Fibroblast of lung (primary cell): ENCODE results near the gene ANO4. TPM values are rescaled to one million over a fixed set of nuclear protein-coding genes. Genes with fewer than 3 reads are reported as not detected.

Experiments
- DNase-seq, 2 donors: peaks; one replicate each; pipeline versions ENCODE4 v3.0.0 to v3.0.0-alpha.2; 2010; ENCODE audit warnings: low read depth in 2 of 2
- H2AFZ ChIP-seq: 2 replicates; pipeline ENCODE4 v1.5.1; 2012; ENCODE audit warnings: low read length, control low read depth, inconsistent platforms
- H3K27ac ChIP-seq: 2 replicates; pipeline ENCODE4 v1.5.1; 2011; ENCODE audit warnings: low read length, control low read depth; ENCODE audit not compliant: insufficient read depth
- H3K27me3 ChIP-seq: 2 replicates; pipeline ENCODE4 v1.5.1; 2011; ENCODE audit warnings: mild to moderate bottlenecking, low read length; ENCODE audit not compliant: control insufficient read depth, insufficient read depth
- H3K36me3 ChIP-seq: 2 replicates; pipeline ENCODE4 v1.5.1; 2011; ENCODE audit warnings: low read length; ENCODE audit not compliant: control insufficient read depth, insufficient read depth
- H3K4me1 ChIP-seq: 2 replicates; pipeline ENCODE4 v1.5.1; 2011; ENCODE audit warnings: low read length; ENCODE audit not compliant: control insufficient read depth, insufficient read depth; ENCODE audit errors: extremely low read depth
- H3K4me2 ChIP-seq: 2 replicates; pipeline ENCODE4 v1.5.1; 2011; ENCODE audit warnings: low read length, control low read depth; ENCODE audit not compliant: insufficient read depth; ENCODE audit errors: extremely low read depth
- H3K4me3 ChIP-seq, 4 experiments: fragments of 200-600 bp in 1 of 4; sonication (generic) in 1 of 4; replicated peaks in 1 of 4; 2 replicates each; pipeline ENCODE4 v1.5.1; 2011 to 2016; ENCODE audit warnings: low read length in 4 of 4, low read depth in 3 of 4, mild to moderate bottlenecking in 3 of 4, control low read depth in 2 of 4, inconsistent platforms in 1 of 4, mixed read lengths in 1 of 4; ENCODE audit not compliant: insufficient read depth in 1 of 4; ENCODE audit errors: control extremely low read depth in 1 of 4
- H3K79me2 ChIP-seq: 2 replicates; pipeline ENCODE4 v1.5.1; 2012; ENCODE audit warnings: mild to moderate bottlenecking, low read length, inconsistent platforms; ENCODE audit not compliant: control insufficient read depth, insufficient read depth
- H3K9ac ChIP-seq: 2 replicates; pipeline ENCODE4 v1.5.1; 2011; ENCODE audit warnings: mild to moderate bottlenecking, low read length, control low read depth; ENCODE audit not compliant: insufficient read depth
- H3K9me3 ChIP-seq: 2 replicates; pipeline ENCODE4 v1.5.1; 2012; ENCODE audit warnings: low read depth, low read length; ENCODE audit not compliant: control insufficient read depth, insufficient read depth
- H4K20me1 ChIP-seq: 2 replicates; pipeline ENCODE4 v1.5.1; 2011; ENCODE audit warnings: low read length; ENCODE audit not compliant: control insufficient read depth, insufficient read depth; ENCODE audit errors: extremely low read depth
- EZH2 ChIP-seq: IDR thresholded peaks from 2 replicates; pipeline ENCODE4 v1.5.1; 2012; ENCODE audit warnings: low read length, control low read depth, mild to moderate bottlenecking; ENCODE audit errors: missing control alignments
- polyA plus RNA-seq, 2 donors: library from polyadenylated mRNA; depleted of rRNA in 1 of 2; stranded (reverse) in 1 of 2; unstranded in 1 of 2; fragments of >200 nt; gene quantifications; 2 replicates each; pipeline ENCODE4 v1.2.1, GENCODE V29; 2011 to 2012; ENCODE audit warnings: missing spikeins in 1 of 2
- total RNA-seq: library from RNA; depleted of rRNA; stranded (reverse); fragments of >200 nt; gene quantifications from 2 replicates; pipeline ENCODE4 v1.2.1, GENCODE V29; 2014
- TF ChIP-seq, protein P1 (sequence below), 2 donors: IDR thresholded peaks in 1 of 2; conservative IDR thresholded peaks in 1 of 2; 1 replicate in 1 of 2; 2 replicates in 1 of 2; pipeline ENCODE4 v1.5.1; 2011 to 2012; ENCODE audit warnings: low read length in 2 of 2, control low read depth in 1 of 2, inconsistent platforms in 1 of 2, low read depth in 1 of 2, mild to moderate bottlenecking in 1 of 2

Gene ANO4
- total and polyA plus RNA-seq, 2 donors (not counting 1 experiment from before 2014, with no cell fraction given) = 11.7 to 42.3 TPM

- DNase-seq = peak in 1 of 2 donors; percentile 3
- Histone ChIP-seq H3K36me3 (no peaks in the 10 kb centered on the region), H3K27me3 (no peaks in the 10 kb centered on the region), H3K9ac (no peak overlapping the region), H3K4me3 (no peak overlapping the region), H3K79me2 (no peaks in the 10 kb centered on the region), H3K4me2 (no peak overlapping the region), H3K27ac (no peak overlapping the region), H4K20me1 (no peaks in the 10 kb centered on the region), H3K9me3 (no peaks in the 10 kb centered on the region), H2AFZ (no peak overlapping the region), H3K4me1 (no peaks in the 10 kb centered on the region)
- TF ChIP-seq EZH2 = no peak
- TF ChIP-seq, protein P1, sequence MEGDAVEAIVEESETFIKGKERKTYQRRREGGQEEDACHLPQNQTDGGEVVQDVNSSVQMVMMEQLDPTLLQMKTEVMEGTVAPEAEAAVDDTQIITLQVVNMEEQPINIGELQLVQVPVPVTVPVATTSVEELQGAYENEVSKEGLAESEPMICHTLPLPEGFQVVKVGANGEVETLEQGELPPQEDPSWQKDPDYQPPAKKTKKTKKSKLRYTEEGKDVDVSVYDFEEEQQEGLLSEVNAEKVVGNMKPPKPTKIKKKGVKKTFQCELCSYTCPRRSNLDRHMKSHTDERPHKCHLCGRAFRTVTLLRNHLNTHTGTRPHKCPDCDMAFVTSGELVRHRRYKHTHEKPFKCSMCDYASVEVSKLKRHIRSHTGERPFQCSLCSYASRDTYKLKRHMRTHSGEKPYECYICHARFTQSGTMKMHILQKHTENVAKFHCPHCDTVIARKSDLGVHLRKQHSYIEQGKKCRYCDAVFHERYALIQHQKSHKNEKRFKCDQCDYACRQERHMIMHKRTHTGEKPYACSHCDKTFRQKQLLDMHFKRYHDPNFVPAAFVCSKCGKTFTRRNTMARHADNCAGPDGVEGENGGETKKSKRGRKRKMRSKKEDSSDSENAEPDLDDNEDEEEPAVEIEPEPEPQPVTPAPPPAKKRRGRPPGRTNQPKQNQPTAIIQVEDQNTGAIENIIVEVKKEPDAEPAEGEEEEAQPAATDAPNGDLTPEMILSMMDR (conservative IDR thresholded peaks at IDR 0.05 in 1 of 2, IDR thresholded peaks at IDR 0.05 in 1 of 2; ENCODE audit: low read depth in 1 of 2, low read length in 2 of 2) = no peak
These were observed 377.7 kb downstream of the ANO4 start for GRCh38 chr12:101172316-101172715.

DNA sequence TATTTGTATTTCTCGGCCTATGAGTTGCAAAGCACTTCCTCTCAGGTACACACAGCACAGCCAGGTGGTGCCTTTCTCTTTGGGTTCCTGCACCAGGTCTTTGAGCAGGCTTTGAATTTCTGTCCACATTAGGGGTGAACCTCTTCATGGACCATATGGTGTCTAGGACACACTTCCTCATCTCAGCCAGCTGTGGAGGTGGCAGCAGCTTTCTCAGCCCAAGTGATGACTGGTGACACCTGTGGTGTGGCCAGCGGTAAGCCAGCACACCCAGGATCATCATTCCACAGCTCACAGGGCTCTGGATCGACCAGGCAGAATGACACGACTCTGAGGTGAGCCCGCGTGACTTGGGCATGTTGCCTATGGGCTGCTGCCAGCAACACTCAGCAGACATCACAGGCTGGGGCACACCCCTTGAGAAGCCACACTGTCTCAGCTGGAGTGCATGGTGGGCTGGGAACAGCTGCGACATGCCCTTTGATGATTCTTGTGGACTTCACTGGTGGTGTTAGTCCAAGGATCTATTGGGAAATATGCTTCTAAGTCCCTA is 378.7 kb downstream of the ANO4 start:
- Histone ChIP-seq H3K9me3 (no peaks in the 10 kb centered on the region), H3K4me3 (no peak overlapping the region), H2AFZ (no peak overlapping the region), H3K4me2 (no peak overlapping the region), H4K20me1 (no peaks in the 10 kb centered on the region), H3K36me3 (no peaks in the 10 kb centered on the region), H3K4me1 (no peaks in the 10 kb centered on the region), H3K27me3 (no peaks in the 10 kb centered on the region), H3K9ac (no peak overlapping the region), H3K79me2 (no peaks in the 10 kb centered on the region), H3K27ac (no peak overlapping the region)
- DNase-seq = no peak
- TF ChIP-seq, protein P1 (conservative IDR thresholded peaks at IDR 0.05 in 1 of 2, IDR thresholded peaks at IDR 0.05 in 1 of 2; ENCODE audit: low read depth in 1 of 2, low read length in 2 of 2) = no peak

DNA sequence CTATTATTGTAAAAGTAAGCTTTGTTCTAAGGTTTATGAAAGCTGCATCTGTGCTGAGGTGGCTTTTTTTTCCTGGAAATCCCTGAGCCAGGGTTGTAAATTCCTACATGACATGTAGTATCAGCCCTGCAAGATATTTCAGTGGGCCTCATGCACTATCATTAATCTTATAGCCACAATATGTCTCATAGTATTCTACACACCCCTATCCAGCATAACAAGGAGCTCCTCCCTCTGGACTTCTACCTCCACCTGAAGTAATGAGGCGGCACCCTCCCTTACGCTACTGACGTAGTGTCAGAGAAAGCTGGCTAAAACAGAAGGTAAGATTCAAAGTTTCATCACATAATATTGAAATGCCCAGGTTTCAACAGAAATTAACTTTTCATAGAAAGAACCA is 380.0 kb downstream of the ANO4 start:
- no peaks in the 10 kb centered on the region for H4K20me1 ChIP-seq
- TF ChIP-seq, protein P1 (conservative IDR thresholded peaks at IDR 0.05 in 1 of 2, IDR thresholded peaks at IDR 0.05 in 1 of 2; ENCODE audit: low read depth in 1 of 2, low read length in 2 of 2) = no peak
- TF ChIP-seq EZH2 = no peak
- no peak for DNase-seq
- no peaks in the 10 kb centered on the region for H3K36me3 ChIP-seq
- H3K9me3 ChIP-seq = no peaks in the 10 kb centered on the region
- no peaks in the 10 kb centered on the region for H3K27me3 ChIP-seq
- no peak overlapping the region for H3K4me3 ChIP-seq
- H3K27ac ChIP-seq = no peak overlapping the region
- H3K79me2 ChIP-seq = no peaks in the 10 kb centered on the region
- H3K4me2 ChIP-seq = no peak overlapping the region
- H3K4me1 ChIP-seq = no peaks in the 10 kb centered on the region
- H3K9ac ChIP-seq = no peak overlapping the region
- no peak overlapping the region for H2AFZ ChIP-seq

Other genes with a start within 250 kb of the ANO4 start
- gene GAS2L3, start 221.1 kb upstream of the ANO4 start, total RNA-seq = 18.7 and 33.4 TPM in 2 replicates
- gene GAS2L3, start 221.1 kb upstream of the ANO4 start, polyA plus RNA-seq = 13.2 and 20.3 TPM in 2 replicates